ENCODE measurements around the gene SLC45A1.
"Not testable (repeated sequence)": the region's sequence is repeated elsewhere in the genome, so short reads cannot be mapped to it uniquely, and the experiment has no call there.

Gene SLC45A1

DNA sequence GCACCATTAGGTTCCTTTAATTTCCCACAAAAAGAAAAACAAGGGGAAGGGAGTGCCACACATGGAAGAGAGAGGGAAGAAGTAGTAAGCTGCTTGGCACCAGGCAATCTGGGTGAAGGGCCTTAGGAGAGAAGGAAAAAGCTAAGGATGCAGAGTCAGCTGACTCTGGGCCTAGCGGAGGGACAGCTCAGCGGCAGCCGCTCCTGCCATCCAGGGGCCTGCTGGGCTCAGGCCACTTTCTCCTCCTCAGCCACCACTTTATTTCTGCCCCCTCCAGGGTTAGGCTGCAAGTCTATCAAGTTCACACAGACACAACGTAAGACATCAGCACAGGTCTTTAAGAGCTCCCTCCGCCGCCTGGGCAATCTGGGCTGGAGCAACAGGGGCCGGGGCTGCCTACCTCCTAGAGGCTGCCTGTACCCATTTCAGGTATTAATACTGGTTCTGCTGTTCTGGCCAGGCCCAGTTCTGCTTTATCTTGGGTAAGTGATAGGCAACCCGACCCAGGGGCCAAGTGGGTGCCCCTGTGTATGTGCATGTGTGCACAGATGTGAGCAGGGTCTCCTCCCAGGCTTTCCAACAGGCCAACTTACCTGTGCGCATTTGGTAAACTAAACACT, 53.6 kb downstream of the SLC45A1 start:
- FAIRE-seq = no peak

DNA sequence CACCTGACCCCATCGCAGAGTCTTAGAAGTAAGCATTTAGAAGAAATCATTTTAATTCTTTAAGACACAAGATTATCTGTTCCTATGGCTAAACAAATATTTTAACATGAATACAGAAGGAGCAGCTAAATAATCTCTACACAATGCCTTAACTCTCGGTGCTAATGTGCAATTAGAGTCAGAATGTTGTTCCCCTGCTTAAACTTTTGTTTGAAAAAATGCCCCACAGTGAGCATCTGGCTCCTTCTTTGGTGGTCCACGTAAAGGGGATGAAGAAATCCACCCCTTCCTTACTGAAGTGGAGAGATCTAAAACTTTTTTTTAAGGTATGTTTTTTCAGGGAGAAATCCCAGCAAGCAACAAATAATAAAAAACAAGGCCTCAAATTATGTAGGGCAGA, 55.2 kb downstream of the SLC45A1 start:
- no peak for FAIRE-seq

DNA sequence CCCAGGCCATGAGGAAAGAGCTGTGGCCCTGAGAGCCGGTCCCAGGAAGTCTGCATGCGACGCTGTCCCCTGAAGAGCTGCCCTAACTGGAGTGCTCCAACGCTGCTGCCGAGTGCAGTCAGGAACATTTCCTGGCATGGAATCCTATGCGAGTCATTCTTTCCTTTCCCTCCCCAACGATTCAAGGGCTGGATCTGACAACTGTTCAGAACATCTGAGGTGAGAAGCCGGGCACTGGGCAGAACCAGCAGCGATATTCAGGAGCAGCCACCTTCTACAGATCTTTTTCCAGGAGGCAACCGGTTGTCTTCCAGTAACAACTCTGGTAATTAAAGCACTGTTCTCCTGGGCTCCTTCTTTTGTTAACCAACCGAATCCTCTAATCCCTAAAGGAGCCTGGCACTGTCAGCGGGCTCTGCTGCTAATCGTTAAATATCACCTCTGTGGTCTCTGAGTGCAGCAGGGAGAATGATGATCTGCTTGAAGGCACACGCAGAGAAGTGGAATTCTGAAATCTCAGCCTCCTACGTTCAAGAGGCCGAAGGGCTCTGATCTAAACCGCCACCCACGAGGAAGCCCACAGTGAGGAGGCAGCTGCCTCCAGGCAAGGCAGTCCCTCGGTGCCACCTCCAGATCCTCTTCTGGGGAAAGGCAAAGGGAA, 55.8 kb downstream of the SLC45A1 start:
- FAIRE-seq = no peak

DNA sequence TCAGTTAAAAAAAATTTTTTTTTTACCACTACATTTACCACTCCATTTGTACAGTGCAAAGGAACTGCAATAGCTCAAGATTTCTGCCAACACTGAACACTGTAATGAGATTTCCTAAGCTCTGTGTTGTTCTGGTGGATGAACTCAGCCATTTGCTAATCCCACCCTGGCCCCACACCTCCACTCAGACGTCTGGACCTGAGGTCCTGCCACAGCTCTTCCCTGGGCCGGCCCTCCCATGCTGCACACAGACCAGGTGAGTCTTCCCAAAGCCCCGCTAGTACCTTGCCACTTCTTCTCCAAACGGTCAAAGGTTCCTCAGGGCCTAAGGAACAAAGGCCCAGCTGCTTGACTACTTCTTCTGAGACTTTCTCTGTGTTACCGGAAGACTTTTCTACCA, 56.4 kb downstream of the SLC45A1 start:
- FAIRE-seq = no peak

DNA sequence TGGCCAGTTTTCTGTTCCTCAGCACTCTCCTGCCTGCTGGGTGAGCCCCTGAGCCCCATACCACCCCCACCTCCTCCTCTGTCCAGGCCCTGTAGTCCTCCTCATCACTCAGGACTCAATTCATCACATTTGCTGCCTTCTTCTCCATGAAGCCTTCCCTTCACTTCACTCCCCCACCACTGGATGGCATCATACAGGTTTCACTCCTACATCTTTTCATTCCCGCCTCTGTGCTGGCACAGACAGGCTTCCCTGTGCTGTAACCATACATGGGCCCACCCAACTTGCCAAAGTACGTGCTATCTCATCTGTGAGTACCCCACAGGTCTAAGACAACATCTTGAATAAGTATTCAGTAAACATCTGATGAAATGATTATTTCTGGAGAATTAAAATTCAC, 56.9 kb downstream of the SLC45A1 start:
- FAIRE-seq = no peak

DNA sequence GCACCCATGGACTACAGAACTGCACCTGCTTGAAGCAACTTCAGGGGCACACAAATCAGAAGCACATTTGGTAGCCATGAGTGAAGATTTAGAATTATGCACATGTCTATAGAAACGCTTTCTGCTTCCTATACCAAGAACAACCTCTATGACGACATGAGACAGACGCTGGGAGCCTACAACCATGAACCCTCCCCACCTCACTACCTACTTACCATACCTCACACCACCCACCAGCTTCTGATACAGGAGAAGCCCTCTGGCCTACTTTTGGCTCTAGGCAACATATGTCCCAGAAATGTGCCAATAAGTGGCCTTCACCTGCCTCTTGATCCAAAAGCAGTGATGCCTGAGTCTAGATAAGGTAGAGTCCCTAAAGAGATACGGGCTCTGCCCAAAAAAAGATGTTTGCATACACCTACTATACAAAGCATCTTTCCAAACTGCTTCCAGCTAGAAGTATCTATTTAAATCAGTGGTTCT, 58.5 kb downstream of the SLC45A1 start:
- FAIRE-seq = no peak

DNA sequence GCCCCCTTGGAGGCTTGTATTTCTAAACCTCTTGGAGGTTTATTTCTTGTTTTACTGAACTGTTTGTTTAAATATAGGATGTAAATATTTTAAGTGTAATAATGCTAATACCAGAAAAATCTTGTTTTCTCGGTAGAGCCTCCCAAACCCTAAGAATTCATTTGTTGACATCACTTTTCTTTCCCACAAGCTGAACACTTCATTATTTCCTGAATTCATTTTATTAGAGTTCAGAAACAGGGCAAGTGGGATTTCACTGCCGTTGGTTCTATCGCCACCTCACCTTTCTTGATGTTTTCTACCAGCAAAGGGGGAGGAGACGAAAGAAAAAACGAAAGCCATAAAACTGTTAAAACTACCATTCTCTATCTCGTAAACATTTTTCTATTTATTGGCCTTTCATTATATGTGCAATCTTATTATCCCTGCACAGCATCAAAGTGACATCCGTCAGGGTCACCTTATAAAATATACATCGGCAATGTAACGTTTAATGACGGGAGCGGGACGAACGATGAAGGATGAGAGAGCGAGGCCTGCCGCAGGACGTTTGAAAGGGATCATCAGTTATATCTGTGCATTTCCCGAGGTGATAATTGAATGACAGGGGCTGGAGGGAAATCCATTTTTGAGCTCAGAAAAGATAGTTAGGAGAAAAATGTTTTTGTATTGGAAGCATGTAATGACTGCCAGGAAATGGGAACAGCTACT, 59.5 kb downstream of the SLC45A1 start:
- no peak for FAIRE-seq

DNA sequence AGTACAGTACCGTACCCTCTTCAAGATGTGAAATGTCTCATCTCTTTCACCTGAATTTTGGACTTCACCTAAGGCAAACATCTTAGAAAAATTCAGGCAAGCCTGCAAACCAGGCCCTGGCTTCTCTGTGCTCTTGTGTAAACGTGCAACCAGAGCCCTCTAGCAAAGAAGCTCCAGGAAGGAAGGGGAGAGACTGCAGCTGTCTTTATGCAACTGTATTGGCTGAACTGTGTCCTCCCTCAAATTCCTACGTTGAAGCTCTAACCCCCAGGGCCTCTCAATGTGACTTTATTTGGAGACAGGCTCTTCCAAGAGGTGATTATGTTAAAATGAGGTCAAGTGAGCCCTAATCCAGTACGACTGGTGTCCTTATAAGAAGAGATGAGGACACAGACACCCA, 60.3 kb downstream of the SLC45A1 start:
- FAIRE-seq = no peak

DNA sequence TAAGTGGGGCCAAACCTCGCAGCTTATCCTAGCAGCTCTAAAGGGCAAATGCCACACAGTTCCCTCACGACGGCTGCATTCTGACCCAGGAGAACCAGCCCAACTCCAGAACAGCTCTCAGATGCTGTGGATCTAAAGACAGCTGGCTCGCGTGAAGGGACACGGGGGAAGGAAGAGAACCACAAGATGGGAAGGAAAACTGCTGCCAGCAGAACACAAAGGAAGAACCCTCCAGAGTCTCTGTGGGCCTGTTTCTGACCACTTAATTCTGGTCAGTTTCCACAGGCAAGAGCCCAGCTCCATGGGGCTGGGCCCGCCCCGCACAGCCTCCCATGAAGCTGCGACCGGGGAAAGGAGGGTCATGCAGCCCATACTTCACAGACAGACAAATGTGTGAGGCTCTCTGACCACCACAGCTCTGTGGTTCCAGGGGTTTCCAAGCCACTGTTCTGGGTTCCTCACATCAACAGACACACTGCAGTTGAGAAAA, 61.1 kb downstream of the SLC45A1 start:
- no peak for FAIRE-seq

DNA sequence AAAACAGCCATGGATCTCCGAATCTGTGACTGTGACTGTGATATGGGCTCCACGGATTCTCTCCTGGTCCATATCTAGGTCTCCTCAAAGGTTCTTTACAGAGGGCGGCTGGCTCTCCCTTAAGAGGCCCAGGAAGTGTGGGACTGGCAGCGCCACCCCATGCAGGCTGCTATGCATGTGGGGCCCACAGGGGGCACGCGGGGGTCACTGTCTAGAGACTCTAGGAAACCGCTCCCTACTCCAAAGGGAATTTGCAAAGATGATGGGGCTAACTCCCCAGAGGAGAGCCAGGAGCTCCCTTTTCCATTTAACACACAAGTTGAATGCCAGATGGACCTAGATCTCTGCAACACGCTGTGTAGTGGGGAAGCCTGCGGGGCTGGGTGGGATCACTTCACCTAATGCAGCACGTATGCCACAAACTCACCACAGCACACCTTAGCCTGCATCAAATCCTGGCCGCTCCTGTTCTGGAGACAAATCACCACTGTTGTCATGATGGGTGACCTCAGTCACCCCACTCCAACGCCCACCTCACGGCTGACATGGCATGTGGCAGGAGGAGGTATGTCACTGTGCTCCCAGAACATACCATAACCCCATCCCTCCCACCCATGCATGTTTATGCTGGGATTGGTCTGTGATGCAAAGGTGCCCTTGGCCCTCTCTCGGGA, 61.7 kb downstream of the SLC45A1 start:
- no peak for FAIRE-seq

DNA sequence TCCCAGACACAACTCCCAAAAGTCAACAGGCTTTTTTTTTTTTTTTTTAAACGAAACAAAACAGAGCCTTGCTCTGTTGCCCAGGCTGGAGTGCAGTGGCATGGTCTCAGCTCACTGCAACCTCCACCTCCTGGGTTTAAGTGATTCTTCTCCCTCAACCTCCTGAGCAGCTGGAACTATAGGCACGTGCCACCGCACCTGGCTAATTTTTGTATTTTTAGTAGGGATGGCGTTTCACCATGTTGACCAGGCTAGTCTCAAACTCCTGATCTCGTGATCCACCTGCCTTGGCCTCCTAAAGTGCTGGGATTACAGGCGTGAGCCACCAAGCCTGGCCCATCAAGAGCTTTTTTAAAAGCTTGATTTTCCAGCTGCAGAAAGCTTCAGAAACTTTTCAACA, 62.4 kb downstream of the SLC45A1 start:
- not testable (repeated sequence) for FAIRE-seq

DNA sequence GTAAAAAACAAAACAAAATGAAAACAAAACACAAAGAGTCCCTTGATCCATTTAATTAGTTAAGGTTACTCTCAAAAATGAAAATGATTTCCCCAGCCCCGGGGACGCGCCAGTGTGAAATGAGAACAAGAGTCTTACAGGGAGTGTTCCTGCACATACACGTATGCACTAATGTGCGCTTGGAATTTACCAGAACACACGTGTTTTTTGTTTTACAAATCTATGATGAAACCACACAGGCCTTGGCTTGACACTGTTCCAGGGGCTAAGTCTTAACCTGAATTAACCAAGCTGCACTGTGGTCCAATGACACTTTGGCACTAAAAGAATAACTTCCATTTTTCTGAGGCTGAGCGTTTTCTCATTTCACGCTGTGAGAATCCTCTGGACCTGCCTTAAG, 63.7 kb downstream of the SLC45A1 start:
- peak; percentile 12 for FAIRE-seq

DNA sequence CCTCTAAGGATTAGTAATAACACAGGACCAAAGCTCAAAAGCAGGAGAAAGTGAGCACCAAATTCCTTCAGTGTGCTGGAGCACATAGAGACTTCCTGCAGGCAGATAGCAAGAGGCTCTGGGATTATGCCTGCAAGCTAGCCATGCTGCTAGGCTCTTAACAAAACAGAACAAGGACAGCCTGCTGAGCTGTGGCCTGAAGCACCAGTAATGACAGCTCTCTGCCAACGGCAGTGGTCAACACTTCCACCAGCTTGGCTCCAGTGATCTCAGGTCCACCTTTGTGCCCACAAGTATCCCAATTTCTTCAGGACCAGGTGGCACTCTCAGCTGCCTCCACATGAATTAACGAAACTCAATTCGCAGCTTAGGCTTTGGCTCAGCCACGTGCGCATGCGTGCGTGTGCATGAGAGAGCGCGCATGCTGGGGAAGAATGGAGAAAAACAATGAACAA, 64.2 kb downstream of the SLC45A1 start:
- no peak for FAIRE-seq

DNA sequence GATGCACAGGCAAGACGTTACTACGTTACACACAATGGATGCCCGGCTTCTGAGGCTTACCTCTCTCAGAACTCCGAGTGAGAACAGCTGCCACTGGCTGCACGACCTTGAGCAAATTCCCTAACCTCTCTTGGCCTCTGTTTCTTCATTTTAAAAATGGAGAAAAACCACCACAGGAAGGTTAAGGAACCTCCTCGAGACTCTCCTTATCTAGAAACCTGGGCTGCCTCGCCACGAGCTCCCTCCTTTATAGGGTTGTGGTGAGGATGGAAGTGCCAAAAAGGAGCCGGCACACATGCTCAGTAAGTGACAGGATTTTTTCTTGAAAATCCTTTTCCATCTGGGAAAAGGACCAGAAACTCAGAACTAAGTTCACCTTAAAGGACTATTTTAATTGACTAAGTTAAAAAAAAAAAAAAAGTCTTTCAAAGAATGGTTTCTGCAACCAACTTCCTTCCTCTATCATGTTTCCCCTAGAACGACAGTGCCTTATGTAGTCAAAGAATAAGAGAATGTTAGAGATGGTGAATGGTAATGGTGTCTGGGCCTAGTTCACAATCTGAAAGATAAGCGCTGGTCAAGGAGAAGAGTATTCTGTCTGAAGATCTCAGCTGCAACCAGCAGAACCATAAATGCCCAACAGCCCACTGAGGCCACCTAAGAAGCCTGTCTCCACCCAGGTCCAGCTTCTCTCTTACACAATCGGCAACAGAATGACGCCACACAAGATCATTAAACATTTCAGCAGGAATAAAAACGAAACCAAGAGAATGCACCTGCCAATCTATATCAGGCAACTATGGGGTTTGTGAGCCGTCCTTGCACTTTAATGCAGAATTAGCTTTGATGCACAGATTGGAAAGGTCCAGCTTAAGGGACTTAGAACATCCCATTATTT, 64.9 kb downstream of the SLC45A1 start:
- FAIRE-seq = no peak

DNA sequence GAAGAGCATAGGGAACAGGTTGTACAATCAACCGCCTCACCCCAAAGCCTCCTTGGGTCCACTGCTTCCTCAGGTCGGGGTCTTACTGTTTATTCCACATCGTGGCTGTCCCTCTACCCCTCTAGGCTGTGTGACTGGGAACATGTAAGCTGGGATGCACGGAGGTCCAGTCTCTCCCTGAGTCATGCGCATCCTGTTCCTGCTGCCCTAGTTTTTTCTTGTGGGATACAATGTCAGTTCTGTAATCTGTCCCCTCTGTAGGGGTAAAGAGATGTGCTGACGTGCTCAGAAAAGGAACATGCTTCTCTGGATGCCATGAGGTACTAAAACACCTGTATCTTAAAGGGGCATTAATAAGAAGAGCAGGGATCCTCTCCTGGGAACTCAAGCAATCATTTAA, 66.2 kb downstream of the SLC45A1 start:
- FAIRE-seq = no peak

DNA sequence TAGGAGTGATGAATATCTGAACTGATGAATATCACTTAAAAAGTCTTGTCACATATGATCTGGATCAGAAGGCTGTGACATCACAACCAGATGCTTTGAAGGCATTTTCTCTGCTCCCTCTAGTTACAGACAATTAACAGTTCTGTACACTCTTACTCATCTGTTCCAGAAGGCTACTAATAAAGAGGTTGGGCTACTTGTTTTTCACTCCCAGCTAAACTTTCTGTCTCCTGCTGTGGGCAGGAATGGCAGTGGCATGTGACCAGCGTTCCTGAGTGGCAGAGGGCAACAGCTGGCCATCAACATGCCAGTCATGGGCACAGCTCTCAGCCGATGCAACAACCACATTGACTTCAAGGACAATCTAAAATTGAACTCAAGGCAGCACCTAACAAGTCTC, 66.7 kb downstream of the SLC45A1 start:
- no peak for FAIRE-seq

DNA sequence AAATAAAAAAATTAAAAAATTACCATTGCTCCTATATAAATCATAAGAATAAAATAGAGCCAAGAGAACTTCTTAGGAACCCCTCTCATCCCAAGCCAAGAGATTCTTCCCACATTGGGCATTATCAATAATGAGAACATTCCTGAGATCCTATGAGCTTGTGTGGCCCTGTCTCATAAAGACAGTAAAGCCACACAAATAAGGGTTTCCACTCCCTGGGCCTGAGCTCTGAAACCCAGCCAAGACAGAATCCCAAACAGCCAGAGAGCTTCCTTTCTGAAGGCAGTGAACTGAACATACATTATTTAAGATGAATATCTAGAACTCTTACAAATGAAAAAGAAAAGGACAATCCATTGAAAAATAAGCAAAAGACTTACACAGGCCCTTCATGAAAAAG, 68.3 kb downstream of the SLC45A1 start:
- no peak for FAIRE-seq

DNA sequence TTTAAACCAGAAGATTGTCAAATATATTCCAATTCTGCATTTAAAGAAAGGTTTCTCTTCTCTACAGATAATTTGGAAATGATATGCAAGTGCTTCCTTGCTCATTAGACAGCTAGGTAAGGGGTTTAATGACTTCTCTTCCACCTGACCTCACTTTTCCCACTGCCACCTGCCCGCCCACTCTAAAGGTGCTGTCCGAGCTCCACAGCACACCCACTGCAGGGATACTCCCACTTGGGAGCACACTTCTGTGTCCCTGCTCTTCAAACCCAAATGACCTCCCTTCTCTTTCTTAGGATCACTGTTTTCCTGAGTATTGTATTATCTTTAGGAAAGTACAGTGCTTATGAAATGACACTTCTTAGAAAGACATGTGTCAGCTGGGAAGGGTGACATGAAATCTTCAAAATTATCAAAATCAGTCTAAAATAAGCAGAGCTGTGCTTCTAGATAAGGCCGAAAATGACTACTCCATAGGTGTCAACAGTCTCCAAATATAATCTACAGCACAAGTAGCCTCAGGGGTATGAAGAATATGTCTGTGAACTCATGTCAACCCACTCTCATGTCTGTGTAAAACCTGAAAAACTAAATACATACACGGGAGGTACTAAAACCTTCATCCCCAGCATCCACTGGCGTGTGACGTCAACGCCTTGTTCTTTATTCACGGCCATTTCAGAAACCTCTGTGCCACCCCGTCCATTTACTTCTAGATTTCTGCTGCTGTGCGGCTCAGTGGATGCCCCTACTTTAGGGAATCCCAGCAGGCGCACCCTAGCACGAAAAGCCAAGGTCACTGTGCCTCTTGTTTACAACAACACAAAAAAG, 71.0 kb downstream of the SLC45A1 start:
- FAIRE-seq = no peak

DNA sequence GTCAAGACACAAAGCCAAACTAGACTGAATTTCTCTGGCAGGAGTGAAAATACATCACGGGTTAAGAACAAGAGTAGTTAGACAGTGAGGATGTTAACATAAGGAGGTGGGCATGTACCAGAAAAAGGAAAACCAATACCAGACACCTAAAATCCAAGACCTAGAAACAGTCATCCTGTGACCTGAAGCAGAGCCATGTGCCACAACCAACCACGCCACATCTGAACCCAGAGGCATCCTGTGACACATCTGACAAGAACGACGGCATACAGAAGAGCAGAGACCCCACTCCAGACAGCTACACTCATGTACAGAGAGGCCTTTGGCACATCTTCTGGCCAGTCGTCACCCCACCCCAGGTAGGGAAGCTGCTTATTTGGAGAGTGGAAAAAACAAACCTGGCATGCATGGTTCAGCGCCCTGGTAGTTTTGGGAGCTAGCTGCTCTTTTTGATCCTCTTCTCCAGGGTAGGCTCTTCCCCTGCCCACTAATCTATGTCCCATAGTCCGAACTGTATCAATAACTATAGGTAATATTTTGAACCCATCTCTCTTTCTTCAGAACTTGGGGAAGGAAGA, 72.1 kb downstream of the SLC45A1 start:
- no peak for FAIRE-seq

DNA sequence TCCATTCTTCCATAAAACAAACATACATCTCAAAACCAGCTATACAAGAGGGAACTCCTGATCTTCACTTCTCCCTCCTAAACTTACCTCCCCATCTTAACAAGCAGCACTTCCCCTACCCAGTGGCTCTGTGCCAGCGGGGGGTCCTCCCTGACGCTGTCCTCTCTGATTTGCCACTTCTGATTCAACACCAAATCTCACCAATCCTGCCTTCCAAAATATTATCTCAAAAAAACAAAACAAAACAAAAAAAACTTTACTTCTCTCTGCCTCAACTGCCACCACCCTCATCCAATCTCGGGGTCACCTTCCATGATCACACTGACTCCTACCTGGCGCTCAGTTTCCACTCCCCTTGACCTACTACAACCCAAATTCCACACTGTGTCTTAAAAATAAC, 72.8 kb downstream of the SLC45A1 start:
- no peak for FAIRE-seq

DNA sequence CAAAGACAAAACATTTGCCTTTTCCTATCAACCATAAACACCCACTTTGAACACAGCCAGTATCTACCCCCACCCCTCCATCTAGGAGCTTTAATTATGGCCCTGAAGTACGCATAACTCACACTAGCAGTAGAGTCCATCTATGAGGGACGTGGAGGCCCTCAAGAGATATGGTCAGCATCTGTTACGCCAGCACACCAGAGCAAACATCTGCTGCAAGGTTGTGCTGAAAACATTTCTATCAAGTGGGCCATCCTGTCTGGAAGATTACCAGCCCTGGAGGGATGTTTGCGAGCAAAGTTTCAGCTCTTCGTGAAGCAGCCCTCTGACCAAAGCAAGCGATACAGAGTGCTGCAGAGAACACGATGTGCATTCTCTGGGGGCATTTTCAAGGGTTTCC, 74.6 kb downstream of the SLC45A1 start:
- no peak for FAIRE-seq
